Breast epithelium (tissue), 3 donors: ENCODE data around the gene PPTC7.

Experiments used
- POLR2A ChIP-seq: fragments of 450-650 bp; IDR thresholded peaks from one replicate; pipeline ENCODE4 v1.6.1; 2016; ENCODE audit warnings: antibody characterized with exemption, mild to moderate bottlenecking, moderate library complexity
- TF ChIP-seq, protein P1 (sequence below), 3 donors: fragments of 450-650 bp; IDR thresholded peaks; one replicate each; pipeline ENCODE4 v1.5.1; 2016 to 2017; ENCODE audit warnings: antibody characterized with exemption in 3 of 3, mild to moderate bottlenecking in 3 of 3, moderate library complexity in 3 of 3

DNA sequence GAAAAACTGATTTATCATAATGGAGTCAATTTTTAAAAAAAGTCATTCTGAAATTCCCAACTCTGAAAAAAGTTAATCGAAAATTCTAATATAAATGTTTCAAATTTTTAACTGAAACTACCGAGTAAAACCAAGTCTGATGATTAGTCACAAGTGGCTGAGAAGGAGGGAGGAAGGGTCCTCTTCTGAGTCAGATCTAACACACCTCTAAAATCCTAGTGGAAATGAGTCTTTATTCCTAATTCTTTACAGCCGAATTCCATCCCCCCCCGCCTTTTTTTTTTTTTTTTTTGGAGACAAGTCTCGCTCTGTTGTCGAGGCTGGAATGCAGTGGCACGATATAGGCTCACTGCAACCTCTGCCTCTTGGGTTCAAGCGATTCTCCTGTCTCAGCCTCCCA, 43.1 kb downstream of the PPTC7 start:
- TF ChIP-seq, protein P1, sequence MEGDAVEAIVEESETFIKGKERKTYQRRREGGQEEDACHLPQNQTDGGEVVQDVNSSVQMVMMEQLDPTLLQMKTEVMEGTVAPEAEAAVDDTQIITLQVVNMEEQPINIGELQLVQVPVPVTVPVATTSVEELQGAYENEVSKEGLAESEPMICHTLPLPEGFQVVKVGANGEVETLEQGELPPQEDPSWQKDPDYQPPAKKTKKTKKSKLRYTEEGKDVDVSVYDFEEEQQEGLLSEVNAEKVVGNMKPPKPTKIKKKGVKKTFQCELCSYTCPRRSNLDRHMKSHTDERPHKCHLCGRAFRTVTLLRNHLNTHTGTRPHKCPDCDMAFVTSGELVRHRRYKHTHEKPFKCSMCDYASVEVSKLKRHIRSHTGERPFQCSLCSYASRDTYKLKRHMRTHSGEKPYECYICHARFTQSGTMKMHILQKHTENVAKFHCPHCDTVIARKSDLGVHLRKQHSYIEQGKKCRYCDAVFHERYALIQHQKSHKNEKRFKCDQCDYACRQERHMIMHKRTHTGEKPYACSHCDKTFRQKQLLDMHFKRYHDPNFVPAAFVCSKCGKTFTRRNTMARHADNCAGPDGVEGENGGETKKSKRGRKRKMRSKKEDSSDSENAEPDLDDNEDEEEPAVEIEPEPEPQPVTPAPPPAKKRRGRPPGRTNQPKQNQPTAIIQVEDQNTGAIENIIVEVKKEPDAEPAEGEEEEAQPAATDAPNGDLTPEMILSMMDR (IDR thresholded peaks at IDR 0.05), result no peak
- TF ChIP-seq POLR2A, result no peak
